H9 (cell line): Measurements from ENCODE around the gene PHLDA3. TPM values are rescaled to one million over a fixed set of nuclear protein-coding genes. Genes with fewer than 3 reads are reported as not detected.

Experiments
- DNase-seq: peaks from one replicate; pipeline ENCODE4 v3.0.0-alpha.2; 2017
- H2AFZ ChIP-seq: one replicate; pipeline ENCODE4 v1.6.1; 2013; ENCODE audit warnings: mild to moderate bottlenecking, low read length, control low read depth, moderate library complexity
- H2AK5ac ChIP-seq: 2 replicates; pipeline ENCODE4 v1.6.1; 2013; ENCODE audit warnings: low read length, control low read depth, mixed read lengths; ENCODE audit not compliant: insufficient read length
- H2BK120ac ChIP-seq: one replicate; pipeline ENCODE4 v1.6.1; 2013; ENCODE audit warnings: low read depth, mild to moderate bottlenecking, low read length, control low read depth, inconsistent platforms; ENCODE audit not compliant: poor library complexity, severe bottlenecking
- H2BK12ac ChIP-seq: 2 replicates; pipeline ENCODE4 v1.6.1; 2013; ENCODE audit warnings: low read length, control low read depth, mixed read lengths, low read depth; ENCODE audit not compliant: insufficient read length
- H2BK15ac ChIP-seq: 2 replicates; pipeline ENCODE4 v1.6.1; 2013; ENCODE audit warnings: low read depth, low read length, control low read depth
- H2BK20ac ChIP-seq: one replicate; pipeline ENCODE4 v1.6.1; 2013; ENCODE audit warnings: low read depth, mild to moderate bottlenecking, low read length, control low read depth, inconsistent platforms; ENCODE audit not compliant: poor library complexity, severe bottlenecking
- H2BK5ac ChIP-seq: 2 replicates; pipeline ENCODE4 v1.6.1; 2013; ENCODE audit warnings: low read length, control low read depth, mixed read lengths; ENCODE audit not compliant: insufficient read length
- H3K14ac ChIP-seq: 2 replicates; pipeline ENCODE4 v1.6.1; 2013; ENCODE audit warnings: low read length, control low read depth; ENCODE audit not compliant: insufficient read depth
- H3K18ac ChIP-seq: 2 replicates; pipeline ENCODE4 v1.6.1; 2013; ENCODE audit warnings: low read depth, mild to moderate bottlenecking, mixed read lengths, low read length, control low read depth; ENCODE audit not compliant: insufficient read length
- H3K23ac ChIP-seq: 2 replicates; pipeline ENCODE4 v1.6.1; 2013; ENCODE audit warnings: low read length, control low read depth, mixed read lengths, low read depth; ENCODE audit not compliant: insufficient read length
- H3K23me2 ChIP-seq: 2 replicates; pipeline ENCODE4 v1.6.1; 2013; ENCODE audit warnings: low read depth, mild to moderate bottlenecking, mixed read lengths, low read length, control low read depth; ENCODE audit not compliant: insufficient read length, poor library complexity, severe bottlenecking
- H3K27ac ChIP-seq: 2 replicates; pipeline ENCODE4 v1.5.1; 2013; ENCODE audit warnings: low read length, control low read depth, mixed read lengths, low read depth; ENCODE audit not compliant: insufficient read length
- H3K27me3 ChIP-seq: 2 replicates; pipeline ENCODE4 v1.6.1; 2013; ENCODE audit warnings: low read length, control low read depth, inconsistent platforms; ENCODE audit not compliant: insufficient read depth
- H3K4ac ChIP-seq: 2 replicates; pipeline ENCODE4 v1.6.1; 2013; ENCODE audit warnings: low read depth, mild to moderate bottlenecking, control low read depth, inconsistent platforms, low read length, moderate library complexity
- H3K4me1 ChIP-seq: 2 replicates; pipeline ENCODE4 v1.6.1; 2013; ENCODE audit warnings: low read length, control low read depth, inconsistent platforms; ENCODE audit not compliant: insufficient read depth
- H3K4me2 ChIP-seq: 2 replicates; pipeline ENCODE4 v1.6.1; 2013; ENCODE audit warnings: low read length, control low read depth, mixed read lengths; ENCODE audit not compliant: insufficient read length, insufficient read depth
- H3K56ac ChIP-seq: 2 replicates; pipeline ENCODE4 v1.6.1; 2013; ENCODE audit warnings: low read depth, mild to moderate bottlenecking, mixed read lengths, low read length, control low read depth; ENCODE audit not compliant: insufficient read length
- H3K79me1 ChIP-seq: 2 replicates; pipeline ENCODE4 v1.6.1; 2013; ENCODE audit warnings: low read depth, mild to moderate bottlenecking, moderate library complexity, low read length, control low read depth, inconsistent platforms; ENCODE audit not compliant: insufficient read depth, poor library complexity, severe bottlenecking
- H3K79me2 ChIP-seq: 2 replicates; pipeline ENCODE4 v1.6.1; 2013; ENCODE audit warnings: low read length, control low read depth, inconsistent platforms; ENCODE audit not compliant: insufficient read depth
- H3K9ac ChIP-seq: 2 replicates; pipeline ENCODE4 v1.6.1; 2013; ENCODE audit warnings: low read length, control low read depth, mixed read lengths; ENCODE audit not compliant: insufficient read length; ENCODE audit errors: extremely low read depth
- H3K9me3 ChIP-seq: one replicate; pipeline ENCODE4 v1.6.1; 2013; ENCODE audit warnings: low read depth, low read length, inconsistent platforms; ENCODE audit not compliant: control insufficient read depth
- H3T11ph ChIP-seq: one replicate; pipeline ENCODE4 v1.6.1; 2013; ENCODE audit warnings: mild to moderate bottlenecking, low read length, control low read depth, inconsistent platforms
- H4K20me1 ChIP-seq: one replicate; pipeline ENCODE4 v1.6.1; 2013; ENCODE audit not compliant: control insufficient read depth, insufficient read length, insufficient read depth
- H4K5ac ChIP-seq: 2 replicates; pipeline ENCODE4 v1.6.1; 2013; ENCODE audit warnings: low read depth, mild to moderate bottlenecking, mixed read lengths, low read length, control low read depth; ENCODE audit not compliant: insufficient read length
- H4K8ac ChIP-seq: replicated peaks from 2 replicates; pipeline ENCODE4 v1.6.1; 2013; ENCODE audit warnings: low read length, control low read depth, mixed read lengths, low read depth; ENCODE audit not compliant: insufficient read length
- H4K91ac ChIP-seq: 2 replicates; pipeline ENCODE4 v1.6.1; 2013; ENCODE audit warnings: low read depth, mild to moderate bottlenecking, moderate library complexity, mixed read lengths, low read length, control low read depth; ENCODE audit not compliant: insufficient read length
- H3K27ac Mint-ChIP-seq, 3 experiments: 2 replicates in 2 of 3; 3 replicates in 1 of 3; pipeline ENCODE4 v1.8.0; 2020 to 2021; ENCODE audit warnings: mixed read lengths in 3 of 3, mild to moderate bottlenecking in 1 of 3, moderate library complexity in 1 of 3
- H3K27me3 Mint-ChIP-seq: 2 replicates; pipeline ENCODE4 v1.8.0; 2021; ENCODE audit warnings: low read depth, mild to moderate bottlenecking, moderate library complexity, mixed read lengths
- H3K36me3 Mint-ChIP-seq, 3 experiments: 2 replicates in 2 of 3; 3 replicates in 1 of 3; pipeline ENCODE4 v1.8.0; 2020 to 2021; ENCODE audit warnings: low read depth in 3 of 3, mixed read lengths in 3 of 3; ENCODE audit not compliant: insufficient read depth in 1 of 3
- H3K4me1 Mint-ChIP-seq, 2 experiments: 2 replicates each; pipeline ENCODE4 v1.8.0; 2020; ENCODE audit warnings: mixed read lengths in 2 of 2
- H3K4me3 Mint-ChIP-seq, 2 experiments: 2 replicates in 1 of 2; 3 replicates in 1 of 2; pipeline ENCODE4 v1.8.0; 2020 to 2021; ENCODE audit warnings: mild to moderate bottlenecking in 2 of 2, mixed read lengths in 2 of 2, moderate library complexity in 1 of 2
- H3K9me3 Mint-ChIP-seq, 2 experiments: 2 replicates in 1 of 2; 3 replicates in 1 of 2; pipeline ENCODE4 v1.8.0; 2020; ENCODE audit warnings: mild to moderate bottlenecking in 2 of 2, mixed read lengths in 2 of 2, moderate library complexity in 1 of 2
- WGBS: extraction: QIAGEN DNeasy Blood & Tissue Kit; methylation state at CpG from one replicate; pipeline ENCODE4 v1.1.7; 2013; ENCODE audit warnings: missing lambda C conversion rate, low lambda C conversion rate, mixed read lengths; ENCODE audit not compliant: insufficient read length; ENCODE audit errors: extremely low coverage; 5-methylcytosine and 5-hydroxymethylcytosine counted together
- total RNA-seq: library from RNA; stranded (reverse); gene quantifications from 2 replicates; pipeline ENCODE4 v1.2.1, GENCODE V29; 2021
- TF ChIP-seq, protein P1 (sequence below): fragments of 200-600 bp; sonication (generic); conservative IDR thresholded peaks from 3 replicates; pipeline ENCODE4 v1.8.0; 2021; ENCODE audit warnings: antibody characterized with exemption, mild to moderate bottlenecking

Gene PHLDA3
- total RNA-seq, 1 experiment from 2014 or later = 53.9 TPM

DNA sequence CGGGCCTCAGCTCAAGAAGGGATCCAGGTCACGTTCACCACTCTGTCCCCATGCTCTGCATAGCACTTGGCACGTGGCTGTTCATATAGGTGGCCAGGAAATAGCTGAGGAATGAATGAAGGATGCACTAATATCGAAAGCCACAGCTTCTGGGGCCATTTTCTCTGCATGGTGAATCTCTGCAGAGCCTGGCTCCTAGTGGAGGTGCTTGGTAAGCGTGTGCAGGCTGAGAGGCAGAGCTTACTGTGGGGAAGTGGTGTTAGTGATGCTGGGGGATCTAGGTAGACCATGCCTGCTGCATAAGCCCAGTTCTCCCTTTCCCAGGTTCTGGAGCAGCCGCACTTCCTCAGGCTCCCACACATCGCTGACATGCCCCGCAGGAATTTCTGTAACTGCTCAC, 29.6 kb upstream of the PHLDA3 start:
- Histone ChIP-seq H3K4ac (no peak overlapping the region), H4K20me1 (no peaks in the 10 kb centered on the region), H3K27me3 (no peaks in the 10 kb centered on the region), H3K79me2 (no peaks in the 10 kb centered on the region), H3K4me1 (peaks cover 8% of the 10 kb centered on the region), H3K23me2 (no peaks in the 10 kb centered on the region), H3K9ac (no peak overlapping the region), H3K9me3 (no peaks in the 10 kb centered on the region), H2AK5ac (no peak overlapping the region), H2BK12ac (no peak overlapping the region), H4K91ac (no peak overlapping the region), H3K14ac (no peak overlapping the region), H3T11ph (no peak overlapping the region), H2AFZ (no peak overlapping the region), H3K79me1 (no peaks in the 10 kb centered on the region), H3K23ac (no peak overlapping the region), H2BK120ac (no peak overlapping the region), H4K8ac (no peak overlapping the region), H3K27ac (no peak overlapping the region), H3K56ac (no peak overlapping the region), H2BK20ac (no peak overlapping the region), H3K4me2 (no peak overlapping the region), H2BK15ac (no peak overlapping the region), H4K5ac (no peak overlapping the region), H2BK5ac (no peak overlapping the region), H3K18ac (no peak overlapping the region)
- no CpG with 5 or more reads among the region's 8 CpGs for WGBS
- Mint-ChIP-seq H3K27ac (no peak overlapping the region; a peak in 1 of 7 replicates), H3K36me3 (no peaks in the 10 kb centered on the region), H3K4me3 (no peak overlapping the region), H3K4me1 (peaks cover 40 to 57% of the 10 kb centered on the region in 2 experiments), H3K9me3 (no peaks in the 10 kb centered on the region), H3K27me3 (no peaks in the 10 kb centered on the region; the same call in 1 of the 2 replicates)
- TF ChIP-seq, protein P1, sequence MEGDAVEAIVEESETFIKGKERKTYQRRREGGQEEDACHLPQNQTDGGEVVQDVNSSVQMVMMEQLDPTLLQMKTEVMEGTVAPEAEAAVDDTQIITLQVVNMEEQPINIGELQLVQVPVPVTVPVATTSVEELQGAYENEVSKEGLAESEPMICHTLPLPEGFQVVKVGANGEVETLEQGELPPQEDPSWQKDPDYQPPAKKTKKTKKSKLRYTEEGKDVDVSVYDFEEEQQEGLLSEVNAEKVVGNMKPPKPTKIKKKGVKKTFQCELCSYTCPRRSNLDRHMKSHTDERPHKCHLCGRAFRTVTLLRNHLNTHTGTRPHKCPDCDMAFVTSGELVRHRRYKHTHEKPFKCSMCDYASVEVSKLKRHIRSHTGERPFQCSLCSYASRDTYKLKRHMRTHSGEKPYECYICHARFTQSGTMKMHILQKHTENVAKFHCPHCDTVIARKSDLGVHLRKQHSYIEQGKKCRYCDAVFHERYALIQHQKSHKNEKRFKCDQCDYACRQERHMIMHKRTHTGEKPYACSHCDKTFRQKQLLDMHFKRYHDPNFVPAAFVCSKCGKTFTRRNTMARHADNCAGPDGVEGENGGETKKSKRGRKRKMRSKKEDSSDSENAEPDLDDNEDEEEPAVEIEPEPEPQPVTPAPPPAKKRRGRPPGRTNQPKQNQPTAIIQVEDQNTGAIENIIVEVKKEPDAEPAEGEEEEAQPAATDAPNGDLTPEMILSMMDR = no peak
- DNase-seq = no peak
